ENCODE measurements around the gene BMPER. TPM values are rescaled to one million over a fixed set of nuclear protein-coding genes. Genes with fewer than 3 reads are reported as not detected.

Gene BMPER
- total RNA-seq, 1 donor from 2014 or later = not detected

DNA sequence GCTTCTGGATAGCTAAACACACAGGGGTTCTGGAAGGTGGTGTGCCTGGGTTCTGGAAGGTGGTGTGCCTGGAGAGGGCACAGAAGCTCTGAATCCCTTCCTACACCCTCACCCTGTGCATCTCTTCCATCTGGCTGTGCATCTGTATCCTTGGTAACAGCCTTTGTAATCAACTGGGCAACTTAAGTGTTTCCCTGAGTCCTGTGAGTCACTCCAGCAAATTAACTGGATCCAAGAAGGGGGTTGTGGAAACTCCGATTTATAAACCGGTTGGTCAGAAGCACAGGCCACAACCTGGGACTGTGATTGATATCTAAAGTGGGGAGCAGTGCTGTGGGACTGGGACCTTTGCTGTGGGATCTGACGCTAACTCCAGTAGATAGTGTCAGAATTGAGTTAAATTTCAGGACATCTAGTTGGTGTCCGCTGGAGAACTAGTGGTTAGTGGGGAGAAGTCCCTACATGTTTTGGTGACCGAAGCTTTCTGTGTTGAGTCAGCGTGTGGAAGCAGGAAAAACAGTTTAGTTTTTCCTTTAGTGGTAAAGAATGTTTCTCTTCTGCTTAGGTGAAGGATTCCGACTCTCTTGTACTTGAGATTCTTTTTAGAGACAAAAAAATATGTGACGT is 228.1 kb downstream of the BMPER start:
- intact Hi-C loops (cut with micrococcal nuclease) = no loop called here

DNA sequence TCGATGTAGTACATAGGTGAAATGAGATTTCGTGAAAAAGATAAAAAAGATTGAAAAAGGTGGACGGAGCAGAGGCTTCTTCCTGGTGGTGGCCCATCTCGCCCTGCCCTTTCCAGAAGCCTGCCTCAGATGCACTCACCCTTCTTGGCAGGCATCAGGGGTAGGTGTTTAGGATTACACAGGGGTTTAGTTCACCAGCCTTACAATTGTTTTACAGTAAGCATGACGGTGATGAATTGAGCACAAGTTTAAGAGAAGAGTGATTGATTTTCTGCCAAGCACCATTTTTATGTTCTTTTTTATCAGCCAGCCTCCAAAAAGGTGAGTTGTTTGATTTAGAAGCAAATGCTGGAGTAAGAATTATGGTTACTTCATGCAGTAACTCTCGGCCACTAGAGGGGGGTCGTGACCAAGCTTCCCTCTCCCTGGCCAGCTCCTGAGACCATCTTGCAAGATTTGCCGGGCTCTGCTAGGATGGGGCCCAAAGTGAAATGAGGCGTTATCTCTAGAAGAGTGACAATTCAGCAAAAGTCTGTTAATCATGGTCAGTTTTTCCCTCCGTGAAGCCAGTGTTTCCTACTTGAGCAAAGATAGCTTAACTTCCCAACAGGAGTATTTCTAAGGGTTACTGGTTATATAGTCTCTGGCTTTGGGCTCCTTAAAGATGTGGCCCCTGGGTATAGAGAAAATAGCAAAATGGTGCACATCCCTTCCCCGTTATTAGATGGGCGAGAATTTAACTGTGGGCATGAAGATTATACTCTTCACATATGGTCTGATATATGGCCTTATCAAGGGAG is 228.8 kb downstream of the BMPER start:
- intact Hi-C loops (cut with micrococcal nuclease) = no loop called here

DNA sequence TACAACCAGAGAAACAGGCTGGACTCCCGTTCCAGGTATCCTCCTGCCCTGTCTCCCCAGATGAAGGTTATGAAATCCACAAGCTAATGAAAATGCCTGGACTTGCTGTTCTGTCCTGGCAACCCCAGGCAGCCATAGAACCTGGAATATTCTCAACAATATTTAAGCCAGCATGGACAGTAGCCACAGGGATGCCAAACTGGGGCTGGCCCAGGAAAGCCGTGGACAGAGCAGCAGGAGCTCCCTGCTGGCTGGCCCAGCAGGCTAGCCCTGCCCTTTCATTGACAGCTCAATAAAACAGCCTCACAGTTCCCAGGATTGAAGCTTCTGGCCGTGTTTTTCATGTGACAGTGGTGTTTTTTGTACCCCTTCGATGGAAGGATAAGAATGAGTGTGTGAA is 230.6 kb downstream of the BMPER start:
- intact Hi-C loops (cut with micrococcal nuclease) = no loop called here

DNA sequence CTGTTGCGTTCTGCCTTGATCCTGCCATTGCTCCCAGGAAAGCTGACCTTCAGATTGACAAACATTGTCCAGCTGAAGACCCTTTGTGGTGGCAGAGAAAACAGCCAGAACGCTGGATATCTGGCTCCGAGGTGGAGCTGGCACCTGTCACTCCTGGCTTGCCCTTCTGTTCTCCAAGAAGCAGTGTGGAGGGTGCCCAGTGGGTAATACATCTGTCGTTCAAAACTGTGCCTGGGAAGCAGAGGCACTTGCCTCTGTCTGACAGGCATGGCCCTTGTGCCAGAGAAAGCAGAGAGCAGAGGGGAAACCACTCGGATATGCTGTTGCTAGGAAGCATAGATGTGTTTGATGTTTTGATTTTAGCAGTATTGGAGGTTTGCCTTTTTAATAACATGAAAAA is 231.4 kb downstream of the BMPER start:
- intact Hi-C loops (cut with micrococcal nuclease) = no loop called here

DNA sequence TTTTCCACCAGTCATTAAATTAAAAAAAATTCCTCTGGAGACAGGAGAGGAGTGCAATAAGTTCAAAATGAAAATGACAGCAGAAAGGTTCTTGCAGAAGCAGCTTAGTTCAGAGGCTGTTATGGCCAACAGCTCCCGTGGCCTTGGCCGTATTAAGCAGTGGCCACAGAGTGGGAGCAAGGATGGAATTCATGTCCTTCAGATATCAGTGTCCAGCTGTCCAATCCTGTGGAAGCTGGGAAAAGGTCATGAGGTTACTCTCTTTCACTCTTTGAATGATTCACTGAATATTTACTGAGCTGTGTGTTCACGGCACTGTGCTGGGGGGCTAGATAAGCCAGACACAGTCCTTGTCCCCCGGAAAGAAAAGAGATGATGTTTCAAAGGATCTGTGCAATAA is 231.8 kb downstream of the BMPER start:
- intact Hi-C loops (cut with micrococcal nuclease) = no loop called here

DNA sequence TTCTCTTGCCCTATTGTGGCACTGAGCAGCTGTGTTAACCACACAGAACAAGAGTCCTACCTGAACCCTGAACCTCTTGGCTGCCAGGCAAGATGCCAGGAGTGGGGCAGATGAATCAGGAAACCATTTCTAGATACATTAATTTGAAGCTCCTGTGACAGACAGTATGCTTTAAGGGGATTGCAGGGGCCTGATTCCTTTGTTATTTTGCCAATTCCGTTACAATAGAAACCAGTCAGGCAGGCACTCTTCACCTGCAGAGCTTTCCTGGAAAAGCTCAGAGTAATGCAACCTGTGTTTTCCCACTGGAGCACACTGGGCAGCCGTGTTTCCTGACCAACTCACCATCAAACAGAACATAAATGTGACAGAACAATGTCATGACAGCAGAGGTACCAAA is 233.1 kb downstream of the BMPER start:
- intact Hi-C loops (cut with micrococcal nuclease) = no loop called here

DNA sequence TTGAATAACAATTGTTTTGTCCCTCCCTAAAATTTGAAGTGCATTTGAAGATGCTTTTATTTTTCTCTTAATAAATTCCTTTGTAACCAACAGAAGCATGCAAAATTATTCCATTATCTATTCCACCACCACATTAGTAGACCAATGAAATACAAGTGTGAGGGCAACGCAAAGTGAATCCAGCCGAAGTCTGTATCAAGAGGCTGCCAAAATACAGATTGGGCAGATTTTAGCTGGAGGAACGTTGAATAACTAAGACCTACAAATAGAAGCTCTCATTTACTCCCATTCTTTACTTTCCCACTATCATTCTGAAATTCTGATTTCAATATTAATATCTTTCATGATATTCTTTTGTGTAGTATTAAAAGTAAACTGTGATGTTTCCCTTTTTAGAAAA is 233.7 kb downstream of the BMPER start:
- intact Hi-C loops (cut with micrococcal nuclease) = no loop called here

DNA sequence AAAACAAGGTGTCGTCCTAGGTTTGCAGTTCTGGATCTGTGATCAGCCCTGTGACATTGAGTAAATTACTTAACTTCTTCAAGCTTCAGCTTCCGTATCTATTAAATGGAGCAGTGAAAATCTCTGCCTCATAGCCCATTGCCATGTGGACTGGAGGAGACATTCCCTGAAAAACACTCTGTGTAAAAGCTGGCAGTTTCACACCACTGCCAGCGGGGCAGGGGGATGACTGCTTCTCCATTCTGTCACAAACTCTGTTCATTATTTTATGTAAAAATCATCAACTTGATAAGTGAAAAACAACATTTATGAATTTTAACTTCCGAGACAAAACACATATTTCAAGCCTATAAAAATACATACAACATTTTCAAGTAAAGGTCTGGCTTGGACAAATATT is 234.7 kb downstream of the BMPER start:
- intact Hi-C loops (cut with micrococcal nuclease) = no loop called here

DNA sequence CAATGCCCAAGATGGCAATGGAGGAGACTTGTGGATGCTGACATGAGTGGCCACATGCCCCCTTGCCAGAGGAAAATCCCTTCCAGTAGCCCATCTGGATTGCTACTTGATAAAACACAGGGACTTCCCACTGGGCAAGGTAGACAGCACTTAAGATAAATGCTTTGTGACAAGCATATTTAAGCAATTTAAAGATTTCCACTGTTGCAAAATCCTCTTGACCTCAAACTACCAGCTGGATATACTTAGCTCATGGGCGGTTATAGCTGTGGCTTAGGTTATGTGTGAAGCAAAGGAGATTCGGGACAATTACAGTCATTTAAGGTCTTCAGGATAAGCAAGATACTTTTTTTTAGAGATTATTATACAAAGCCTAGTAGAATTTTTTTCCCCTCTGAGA is 238.1 kb downstream of the BMPER start:
- intact Hi-C loops (cut with micrococcal nuclease) = no loop called here

DNA sequence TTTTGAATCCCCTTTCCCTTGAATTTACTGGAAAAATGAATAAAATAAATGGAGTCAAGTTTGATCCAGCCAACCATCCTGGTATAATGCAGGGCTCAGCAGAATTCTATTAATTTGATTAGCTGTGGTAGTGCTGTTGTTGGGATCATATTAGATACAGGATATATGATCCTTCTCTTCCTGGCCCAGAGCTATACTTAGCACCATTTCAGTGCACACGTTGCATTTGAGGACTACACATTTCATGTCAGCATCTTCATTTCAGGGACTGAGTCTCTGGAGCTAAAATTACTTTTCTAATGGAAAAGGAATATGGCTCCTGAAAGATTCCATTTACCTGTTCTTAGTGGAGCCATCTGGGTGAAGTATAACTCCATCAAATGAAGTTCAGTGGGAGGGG is 240.3 kb downstream of the BMPER start:
- intact Hi-C loops (cut with micrococcal nuclease) = no loop called here

DNA sequence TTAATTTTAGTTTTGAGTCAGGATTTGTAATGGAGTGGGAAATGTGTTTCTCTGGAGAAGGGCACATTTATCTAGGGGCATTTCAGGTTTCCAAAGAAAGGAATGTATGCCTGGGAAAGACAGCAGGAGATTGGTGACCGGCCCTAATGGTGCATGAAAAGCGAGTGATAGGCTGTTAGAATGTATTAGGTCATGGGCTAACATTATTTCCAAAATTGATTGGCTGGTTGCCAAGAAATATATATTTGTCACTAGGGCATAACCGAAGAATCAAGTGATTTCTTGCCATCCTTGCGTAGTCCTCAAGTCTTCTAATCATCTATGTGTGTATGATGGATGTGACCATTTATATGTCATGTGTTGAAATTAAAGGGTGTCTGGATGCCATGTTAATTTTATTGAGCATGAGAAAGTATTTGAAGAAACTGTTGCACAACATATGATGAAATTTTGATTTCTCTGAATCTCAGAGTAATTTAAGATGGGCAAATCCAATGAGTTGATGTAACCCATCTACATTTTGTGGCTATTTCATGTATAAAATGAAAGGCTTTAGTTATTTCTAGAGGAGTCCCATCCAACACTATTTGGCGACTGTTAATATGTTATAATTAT is 248.4 kb downstream of the BMPER start:
- intact Hi-C loops (cut with micrococcal nuclease) = no loop called here

DNA sequence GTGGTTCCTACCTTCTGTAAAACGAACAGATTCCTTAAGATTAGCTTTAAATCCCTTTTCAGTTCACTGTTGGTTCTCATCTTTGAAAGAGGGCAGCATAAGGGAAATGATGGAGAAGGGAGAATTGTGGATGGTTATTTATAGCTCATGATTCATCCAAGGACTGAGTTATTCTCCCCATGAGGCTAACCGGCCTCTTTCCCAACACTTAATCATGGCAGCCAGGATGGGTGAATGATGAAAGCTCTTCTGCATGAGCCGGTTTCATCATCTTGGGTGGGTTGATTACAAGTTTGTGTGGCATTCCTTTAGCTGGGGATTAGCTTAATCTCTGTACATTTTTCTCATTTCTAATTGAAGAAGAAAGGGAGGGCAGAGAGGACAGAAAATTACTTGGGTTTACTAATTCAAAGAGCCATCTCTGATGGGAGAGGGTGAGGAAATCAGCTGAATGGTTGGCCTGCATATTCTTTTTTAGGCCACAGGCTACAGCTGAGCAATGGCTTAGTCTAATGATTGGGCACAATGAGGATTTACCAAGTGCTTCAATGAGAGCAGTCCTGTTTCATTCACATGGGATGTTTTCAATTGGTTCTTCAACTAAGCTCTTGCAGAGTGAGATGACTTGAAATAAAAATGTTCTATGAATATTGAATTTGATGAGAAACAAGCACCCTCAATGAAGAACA is 250.0 kb downstream of the BMPER start:
- intact Hi-C loops (cut with micrococcal nuclease) = no loop called here

DNA sequence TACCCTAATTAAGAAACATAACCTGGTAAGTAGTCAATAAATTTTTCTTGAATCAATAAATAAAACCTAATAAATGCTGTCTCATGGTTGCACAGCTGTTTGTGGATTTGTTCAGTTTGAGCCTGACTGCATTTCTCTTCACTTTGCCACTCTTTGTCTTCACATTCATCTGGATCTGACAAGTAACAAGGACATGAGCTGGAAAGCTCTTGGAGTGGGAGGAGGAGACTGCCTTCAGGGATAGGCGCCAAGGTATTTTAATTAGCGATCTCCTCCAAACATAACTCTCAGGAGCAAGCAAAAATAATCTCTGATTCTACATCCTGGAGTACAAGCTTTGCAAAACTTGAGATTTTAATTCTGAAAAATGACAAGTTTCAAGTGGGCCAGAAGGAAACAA is 251.0 kb downstream of the BMPER start:
- intact Hi-C loops (cut with micrococcal nuclease) = no loop called here

DNA sequence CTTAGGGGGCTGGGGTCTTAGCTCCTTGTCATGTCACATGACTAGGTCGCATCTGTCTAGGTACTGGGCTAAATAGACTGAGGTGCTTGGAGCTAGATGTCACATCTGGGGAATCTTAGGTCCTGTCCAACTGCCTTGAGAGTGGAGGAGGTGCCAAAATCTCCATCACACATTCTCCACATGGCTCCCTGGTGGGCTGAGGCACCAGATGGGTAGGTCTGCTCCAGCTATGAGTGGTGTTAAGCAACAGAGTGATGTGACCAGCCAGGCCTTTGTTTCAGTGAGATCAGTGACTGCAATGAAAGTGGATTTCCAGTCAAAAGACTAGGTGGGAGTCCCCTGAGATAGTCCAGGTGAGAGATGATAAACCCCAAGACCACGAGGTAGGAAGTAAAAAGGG is 251.8 kb downstream of the BMPER start:
- intact Hi-C loops (cut with micrococcal nuclease) = no loop called here

DNA sequence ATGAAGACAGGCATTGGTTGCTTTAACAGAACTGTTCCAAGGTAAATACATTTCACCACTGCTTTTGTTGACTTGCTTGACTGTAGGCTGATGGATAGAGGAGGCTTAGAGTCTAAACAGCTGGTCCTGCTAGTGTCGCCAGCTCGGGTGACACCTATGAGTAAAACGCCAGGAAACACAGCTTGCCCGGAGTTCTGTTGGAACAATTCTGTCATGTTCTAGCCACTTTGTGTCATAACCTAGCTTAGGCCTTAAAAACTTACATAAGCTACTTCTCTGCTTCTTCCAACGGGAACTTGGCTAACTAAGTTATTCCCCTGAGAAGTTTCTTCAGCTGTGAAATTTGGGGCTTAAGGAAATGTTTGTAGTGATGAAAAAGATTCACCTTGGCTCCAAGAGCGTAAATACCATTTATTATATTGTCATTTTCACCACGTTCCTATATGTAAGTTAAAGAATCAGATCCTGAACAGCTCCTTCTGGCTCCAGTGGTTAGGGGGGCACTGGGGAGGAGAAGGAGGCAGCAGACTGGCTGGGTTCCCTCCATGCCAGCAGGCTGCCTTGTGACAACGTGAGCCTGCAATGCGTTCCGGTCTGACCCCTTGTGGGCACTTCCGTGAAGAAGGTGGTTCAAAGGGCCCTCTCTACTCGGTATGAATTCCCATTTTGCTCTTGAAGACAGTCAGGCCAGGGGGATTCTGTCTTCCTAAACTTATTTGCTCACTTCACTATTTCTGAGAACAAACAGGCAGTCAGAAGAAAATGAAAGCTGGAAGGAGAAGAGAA is 253.2 kb downstream of the BMPER start:
- intact Hi-C loops (cut with micrococcal nuclease) = no loop called here

DNA sequence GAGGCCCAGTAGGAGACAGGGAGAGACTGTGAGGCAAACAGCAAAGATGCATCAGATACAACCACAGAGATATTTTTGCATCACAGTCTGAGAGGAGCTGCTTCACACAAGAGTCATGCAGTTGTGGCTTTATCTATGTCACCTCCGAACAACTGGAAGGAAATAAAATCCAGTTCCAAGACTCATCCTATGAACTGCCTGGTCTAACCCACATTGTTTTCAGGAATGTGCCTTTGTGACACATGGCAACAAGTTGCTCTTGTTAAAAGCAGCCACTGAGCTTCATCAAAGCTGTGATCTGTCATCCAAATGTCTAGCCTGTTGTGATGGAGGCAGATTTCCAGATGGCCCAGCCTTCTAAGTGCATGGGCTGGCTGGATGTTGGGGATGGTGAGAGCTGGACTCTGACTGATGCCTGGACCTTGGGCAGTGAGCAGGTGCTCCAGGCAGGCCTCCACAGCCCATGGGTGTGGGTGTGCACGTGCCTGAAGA is 255.0 kb downstream of the BMPER start:
- intact Hi-C loops (cut with micrococcal nuclease) = no loop called here

DNA sequence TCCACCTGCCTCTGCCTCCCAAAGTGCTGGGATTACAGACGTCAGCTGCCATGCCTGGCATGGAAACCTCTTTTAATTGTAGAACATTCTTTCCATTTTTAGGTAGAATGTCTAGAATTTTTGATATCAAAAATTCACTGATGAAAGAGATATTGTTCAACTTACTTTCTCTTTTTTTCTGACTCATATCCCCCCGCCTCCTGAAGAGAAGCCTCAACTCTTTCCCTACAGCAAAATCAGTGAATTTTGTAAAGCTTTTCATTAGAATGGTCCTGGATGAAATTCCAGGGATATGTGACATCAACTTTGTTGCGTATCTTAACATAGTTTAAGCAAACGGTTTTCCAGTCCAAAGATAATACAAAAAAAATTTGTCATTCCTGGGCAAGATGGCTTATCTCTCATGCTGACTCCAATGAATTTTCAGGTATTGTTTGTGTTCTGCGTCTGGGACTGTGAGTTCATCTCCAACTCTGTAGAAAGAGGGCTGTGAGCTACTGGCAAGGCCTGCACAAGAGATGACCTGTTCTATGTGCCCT is 256.8 kb downstream of the BMPER start:
- intact Hi-C loops (cut with micrococcal nuclease) = no loop called here

DNA sequence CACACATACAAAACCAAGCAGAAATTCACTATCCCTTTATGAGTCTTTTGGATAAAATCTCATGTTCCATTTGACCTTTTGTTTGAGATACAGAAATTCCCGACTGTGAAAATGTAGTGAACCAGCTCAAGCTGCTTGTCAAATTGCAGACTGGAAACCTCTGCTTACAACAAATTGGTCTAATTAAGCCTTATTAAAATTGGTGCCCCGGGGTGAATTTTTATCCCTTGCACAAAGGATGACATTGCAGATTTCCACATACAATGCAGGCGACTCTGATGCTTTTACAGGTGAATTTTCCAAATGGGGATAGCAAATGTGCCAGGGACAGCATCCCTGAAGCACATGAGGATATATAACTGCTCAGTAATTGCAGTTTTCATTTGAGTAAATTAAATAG is 257.3 kb downstream of the BMPER start:
- intact Hi-C loops (cut with micrococcal nuclease) = no loop called here

DNA sequence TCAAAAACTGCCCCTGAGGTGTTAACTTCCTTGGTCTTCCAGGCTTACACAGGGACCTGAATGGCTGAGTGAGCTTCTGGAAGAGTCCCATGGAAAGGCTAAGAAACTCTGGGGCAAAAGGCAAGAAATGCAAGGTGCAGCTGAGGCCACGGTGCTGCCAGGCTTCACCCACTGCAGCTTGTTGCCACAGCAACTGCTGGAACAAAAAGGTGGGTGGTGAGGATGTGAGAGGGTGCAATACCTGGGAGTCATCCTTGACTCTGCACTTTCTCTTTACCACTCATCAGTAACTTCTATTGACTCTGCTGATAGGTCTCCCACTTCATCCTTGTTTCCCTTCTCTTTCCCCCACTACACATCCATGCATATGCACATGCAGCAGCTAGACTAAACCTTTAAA is 258.6 kb downstream of the BMPER start:
- intact Hi-C loops (cut with micrococcal nuclease) = no loop called here

DNA sequence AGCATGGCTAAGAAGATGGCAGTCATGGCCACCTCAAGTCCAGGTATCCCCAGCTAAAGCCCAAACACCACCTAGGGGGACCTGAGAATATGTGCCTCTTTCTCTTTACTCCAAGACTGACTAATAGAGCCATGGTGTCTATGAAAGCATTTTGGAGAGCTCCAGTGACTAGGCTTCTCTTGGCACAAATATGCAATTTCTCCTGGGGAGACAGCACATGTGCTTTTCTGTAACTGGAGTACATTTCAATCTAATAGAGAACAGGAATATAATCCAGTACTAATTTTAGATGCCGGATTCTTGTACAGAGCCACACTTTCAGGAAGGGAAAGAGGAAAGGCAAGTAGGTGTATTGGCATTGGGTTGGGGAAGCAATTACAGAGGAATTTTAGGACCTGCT is 260.1 kb downstream of the BMPER start:
- intact Hi-C loops (cut with micrococcal nuclease) = no loop called here
